ENCODE results near the gene RETN.

DNA sequence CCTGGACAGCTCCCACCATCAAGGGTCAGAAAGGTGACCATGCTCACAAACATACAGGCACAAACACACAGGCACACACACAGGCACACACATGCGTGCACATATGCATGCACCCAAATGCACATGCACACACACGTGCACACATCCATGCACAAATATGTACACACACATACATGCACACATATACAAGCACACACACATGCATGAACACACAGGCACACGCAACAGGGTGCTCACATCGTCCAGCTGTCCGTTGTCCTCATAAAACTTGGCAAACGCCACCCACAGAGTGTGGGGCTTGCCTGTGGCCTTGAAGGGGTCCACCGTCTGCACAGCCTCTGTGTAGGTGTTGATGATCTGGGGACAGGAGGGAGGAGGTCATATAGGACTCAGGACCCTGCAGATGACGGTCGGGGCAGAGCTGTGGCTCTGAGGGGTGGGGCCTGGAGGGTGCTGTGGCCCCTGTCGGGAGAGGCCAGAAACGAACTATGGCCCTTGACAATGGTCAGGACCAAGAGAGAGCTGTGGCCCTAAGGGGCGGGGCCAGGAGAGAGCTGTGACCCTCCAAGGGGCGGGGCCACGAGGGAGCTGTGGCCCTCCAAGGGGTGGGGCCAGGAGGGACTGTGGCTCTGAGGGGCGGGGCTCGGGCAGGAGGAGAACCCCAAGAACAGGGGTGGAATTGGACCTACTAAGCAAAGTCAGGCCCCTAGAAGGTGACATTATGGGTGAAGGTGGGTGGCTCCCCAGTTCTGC, 45.7 kb upstream of the RETN start:
- no peak for TF ChIP-seq MYC (IDR thresholded peaks at IDR 0.05; ENCODE audit: low read depth, low read length)
- no peak for TF ChIP-seq POLR2A (IDR thresholded peaks at IDR 0.05; ENCODE audit: extremely low read depth, insufficient read length)
- TF ChIP-seq, protein P1, sequence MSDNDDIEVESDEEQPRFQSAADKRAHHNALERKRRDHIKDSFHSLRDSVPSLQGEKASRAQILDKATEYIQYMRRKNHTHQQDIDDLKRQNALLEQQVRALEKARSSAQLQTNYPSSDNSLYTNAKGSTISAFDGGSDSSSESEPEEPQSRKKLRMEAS (IDR thresholded peaks at IDR 0.05; ENCODE audit: low read depth, low read length): no peak
